HUES6 (cell line): ENCODE data around the gene FAM9B.
"Not testable (repeated sequence)": the region's sequence is repeated elsewhere in the genome, so short reads cannot be mapped to it uniquely, and the experiment has no call there.

Experiments used
- H3K27ac ChIP-seq: 2 replicates; pipeline ENCODE4 v1.7.0; 2013; ENCODE audit warnings: low read depth, mild to moderate bottlenecking, low read length, inconsistent platforms
- H3K27me3 ChIP-seq: 2 replicates; pipeline ENCODE4 v1.6.1; 2013; ENCODE audit warnings: low read length; ENCODE audit not compliant: control insufficient read depth, insufficient read depth
- H3K36me3 ChIP-seq: 2 replicates; pipeline ENCODE4 v1.6.1; 2013; ENCODE audit warnings: low read length; ENCODE audit not compliant: control insufficient read depth, insufficient read depth
- H3K4me1 ChIP-seq: 2 replicates; pipeline ENCODE4 v1.6.1; 2013; ENCODE audit warnings: low read length; ENCODE audit not compliant: control insufficient read depth, insufficient read depth
- H3K4me3 ChIP-seq: 2 replicates; pipeline ENCODE4 v1.5.1; 2013; ENCODE audit warnings: low read depth, low read length
- H3K9ac ChIP-seq: one replicate; pipeline ENCODE4 v1.6.1; 2013; ENCODE audit warnings: mild to moderate bottlenecking, low read length
- H3K9me3 ChIP-seq: 2 replicates; pipeline ENCODE4 v1.6.1; 2013; ENCODE audit warnings: low read depth, low read length; ENCODE audit not compliant: control insufficient read depth, insufficient read depth

FAM9B gene

GRCh38 chrX:9048801-9049200 is 14.9 kb upstream of the FAM9B start:
- H3K9ac ChIP-seq = no peak overlapping the region

GRCh38 chrX:9038244-9038643 is 4.3 kb upstream of the FAM9B start:
- no peak overlapping the region for H3K27ac ChIP-seq
- H3K4me1 ChIP-seq = no peaks in the 10 kb centered on the region
- H3K9me3 ChIP-seq = 0 out of 2 replicates have a peak, but pooled peaks cover 2% of the 10 kb centered on the region
- H3K9ac ChIP-seq = no peak overlapping the region
- no peaks in the 10 kb centered on the region for H3K36me3 ChIP-seq
- H3K27me3 ChIP-seq = no peaks in the 10 kb centered on the region; the same call in 1 of the 2 replicates
- H3K4me3 ChIP-seq = no peak overlapping the region

More at GRCh38 chrX:9048801-9049200, 14.9 kb upstream of the FAM9B start:
- Histone ChIP-seq H3K27me3 (no peaks in the 10 kb centered on the region; the same call in 1 of the 2 replicates), H3K9me3 (no peaks in the 10 kb centered on the region), H3K36me3 (no peaks in the 10 kb centered on the region), H3K27ac (no peak overlapping the region), H3K4me1 (no peaks in the 10 kb centered on the region), H3K4me3 (no peak overlapping the region)

GRCh38 chrX:9037296-9037695 is 3.4 kb upstream of the FAM9B start:
- Histone ChIP-seq H3K4me1 (no peaks in the 10 kb centered on the region), H3K27ac (no peak overlapping the region), H3K9me3 (0 out of 2 replicates have a peak, but pooled peaks cover 2% of the 10 kb centered on the region), H3K36me3 (no peaks in the 10 kb centered on the region), H3K4me3 (no peak overlapping the region), H3K27me3 (no peaks in the 10 kb centered on the region; the same call in 1 of the 2 replicates), H3K9ac (no peak overlapping the region)

- Histone ChIP-seq H3K9ac (no peak overlapping the region), H3K4me3 (no peak overlapping the region), H3K36me3 (no peaks in the 10 kb centered on the region), H3K27me3 (peaks cover 3% of the 10 kb centered on the region; the same call in 1 of the 2 replicates), H3K9me3 (no peaks in the 10 kb centered on the region), H3K27ac (no peak overlapping the region), H3K4me1 (no peaks in the 10 kb centered on the region)
Observed at GRCh38 chrX:9033586-9033985, 341 bp downstream of the FAM9B start.

- Histone ChIP-seq H3K4me1 (no peaks in the 10 kb centered on the region), H3K27me3 (peaks cover 6% of the 10 kb centered on the region; the same call in 1 of the 2 replicates), H3K27ac (no peak overlapping the region), H3K4me3 (no peak overlapping the region), H3K9me3 (no peaks in the 10 kb centered on the region), H3K9ac (no peak overlapping the region), H3K36me3 (no peaks in the 10 kb centered on the region)
Observed at GRCh38 chrX:9033179-9033578, 748 bp downstream of the FAM9B start.

GRCh38 chrX:9023293-9023692 is 10.6 kb downstream of the FAM9B start:
- Histone ChIP-seq H3K9me3 (no peaks in the 10 kb centered on the region), H3K27ac (no peak overlapping the region), H3K9ac (no peak overlapping the region), H3K27me3 (peaks cover under 1% of the 10 kb centered on the region; the same call in 1 of the 2 replicates), H3K4me1 (no peaks in the 10 kb centered on the region), H3K4me3 (no peak overlapping the region), H3K36me3 (no peaks in the 10 kb centered on the region)

GRCh38 chrX:9019151-9019550 is 14.8 kb downstream of the FAM9B start:
- H3K4me1 ChIP-seq = no peaks in the 10 kb centered on the region
- H3K27ac ChIP-seq = no peak overlapping the region
- H3K9ac ChIP-seq = no peak overlapping the region

GRCh38 chrX:9018332-9018731 is 15.6 kb downstream of the FAM9B start:
- not testable (repeated sequence) for H3K9ac ChIP-seq, H3K4me3 ChIP-seq, H3K4me1 ChIP-seq

More at GRCh38 chrX:9019151-9019550, 14.8 kb downstream of the FAM9B start:
- no peaks in the 10 kb centered on the region for H3K9me3 ChIP-seq
- no peaks in the 10 kb centered on the region for H3K36me3 ChIP-seq
- no peak overlapping the region for H3K4me3 ChIP-seq
- no peaks in the 10 kb centered on the region for H3K27me3 ChIP-seq

GRCh38 chrX:9003041-9003440 is 30.9 kb downstream of the FAM9B start:
- no peak overlapping the region for H3K9ac ChIP-seq

More at GRCh38 chrX:9018332-9018731, 15.6 kb downstream of the FAM9B start:
- not testable (repeated sequence) for H3K27ac ChIP-seq, H3K9me3 ChIP-seq, H3K36me3 ChIP-seq, H3K27me3 ChIP-seq

GRCh38 chrX:8988446-8988845 is 45.5 kb downstream of the FAM9B start:
- Histone ChIP-seq H3K27ac (no peak overlapping the region), H3K36me3 (no peaks in the 10 kb centered on the region), H3K9ac (no peak overlapping the region)

More at GRCh38 chrX:9003041-9003440, 30.9 kb downstream of the FAM9B start:
- Histone ChIP-seq H3K27ac (no peak overlapping the region), H3K36me3 (no peaks in the 10 kb centered on the region), H3K4me3 (no peak overlapping the region), H3K4me1 (no peaks in the 10 kb centered on the region), H3K27me3 (no peaks in the 10 kb centered on the region; the same call in 1 of the 2 replicates), H3K9me3 (peaks cover 10% of the 10 kb centered on the region)

GRCh38 chrX:8987672-8988250 is 46.2 kb downstream of the FAM9B start:
- Histone ChIP-seq H3K27ac (no peak overlapping the region), H3K9ac (no peak overlapping the region), H3K9me3 (peaks cover 9% of the 10 kb centered on the region; the same call in 1 of the 2 replicates), H3K4me3 (no peak overlapping the region), H3K27me3 (no peaks in the 10 kb centered on the region; the same call in 1 of the 2 replicates), H3K4me1 (no peaks in the 10 kb centered on the region; the same call in 1 of the 2 replicates), H3K36me3 (no peaks in the 10 kb centered on the region)

More at GRCh38 chrX:8988446-8988845, 45.5 kb downstream of the FAM9B start:
- H3K4me1 ChIP-seq = no peaks in the 10 kb centered on the region; the same call in 1 of the 2 replicates
- no peak overlapping the region for H3K4me3 ChIP-seq
- no peaks in the 10 kb centered on the region; the same call in 1 of the 2 replicates for H3K27me3 ChIP-seq
- H3K9me3 ChIP-seq = peaks cover 9% of the 10 kb centered on the region; the same call in 1 of the 2 replicates
